NCI-H187 treated with DMSO at 0.1 percent for 48 hours (cell line): ENCODE results near the gene CCDC169.

Experiments used
- DNase-seq: peaks from one replicate; lab custom pipeline; 2025; lab: John Stamatoyannopoulos, UW

CCDC169 gene

GRCh38 chr13:36242761-36243160, 54.9 kb downstream of the CCDC169 start:
- DNase-seq = no peak

- no peak for DNase-seq
Measured at GRCh38 chr13:36231236-36231635, 66.4 kb downstream of the CCDC169 start.

- DNase-seq = no peak
Measured at GRCh38 chr13:36224730-36225129, 72.9 kb downstream of the CCDC169 start.

- DNase-seq = no peak
Measured at GRCh38 chr13:36219883-36220282, 77.7 kb downstream of the CCDC169 start.

- DNase-seq = no peak
Measured at GRCh38 chr13:36217456-36217855, 80.2 kb downstream of the CCDC169 start.

- DNase-seq = no peak
Measured at GRCh38 chr13:36214163-36214921, 83.3 kb downstream of the CCDC169 start, which contains the start of gene SOHLH2. Gene SOHLH2 (minus strand): TSS chr13:36214556. CDS start chr13:36214526, 30 bp downstream.

- DNase-seq = no peak
Measured at GRCh38 chr13:36212789-36213188, 84.8 kb downstream of the CCDC169 start.

- no peak for DNase-seq
Measured at GRCh38 chr13:36211567-36211966, 86.0 kb downstream of the CCDC169 start.

GRCh38 chr13:36210738-36211137, 86.9 kb downstream of the CCDC169 start:
- no peak for DNase-seq

GRCh38 chr13:36207672-36208071, 89.9 kb downstream of the CCDC169 start:
- DNase-seq = no peak

GRCh38 chr13:36193151-36193855, 104.3 kb downstream of the CCDC169 start:
- no peak for DNase-seq

GRCh38 chr13:36192166-36192565, 105.4 kb downstream of the CCDC169 start:
- no peak for DNase-seq

GRCh38 chr13:36190771-36191170, 106.8 kb downstream of the CCDC169 start:
- DNase-seq = no peak

GRCh38 chr13:36188441-36188840, 109.2 kb downstream of the CCDC169 start:
- DNase-seq = no peak

- DNase-seq = no peak
Measured at GRCh38 chr13:36183901-36184300, 113.7 kb downstream of the CCDC169 start.
